Ovary (tissue), 9 donors: ENCODE measurements around the gene CDHR2. TPM values are rescaled to one million over a fixed set of nuclear protein-coding genes. Genes with fewer than 3 reads are reported as not detected.

Source experiments
- DNase-seq, 5 donors: peaks; one replicate each; pipeline ENCODE4 v3.0.0-alpha.2; 2019 to 2020
- H3K27ac ChIP-seq, 2 donors: fragments of 200-600 bp; one replicate each; pipeline versions ENCODE4 v1.5.1 to v1.8.0; 2019 to 2022
- H3K27me3 ChIP-seq: fragments of 200-600 bp; one replicate; pipeline ENCODE4 v1.8.0; 2022
- H3K36me3 ChIP-seq: fragments of 200-600 bp; sonication (generic); one replicate; pipeline ENCODE4 v1.5.1; 2019
- H3K4me1 ChIP-seq: one replicate; pipeline ENCODE4 v1.8.1; 2013; ENCODE audit warnings: mild to moderate bottlenecking, moderate library complexity; ENCODE audit not compliant: insufficient read depth
- H3K4me3 ChIP-seq: fragments of 200-600 bp; sonication (generic); one replicate; pipeline ENCODE4 v1.5.1; 2017
- H3K9me3 ChIP-seq, 2 donors: fragments of 200-600 bp in 1 of 2; sonication (generic) in 1 of 2; one replicate each; pipeline versions ENCODE4 v1.5.1 to v1.8.1; 2013 to 2019; ENCODE audit warnings: mild to moderate bottlenecking in 1 of 2, moderate library complexity in 1 of 2
- EP300 ChIP-seq: sonication (generic); formaldehyde crosslinking; IDR thresholded peaks from one replicate; pipeline ENCODE4 v1.6.1; 2017; ENCODE audit warnings: antibody characterized with exemption
- POLR2A ChIP-seq: fragments of 450-650 bp; IDR thresholded peaks from one replicate; pipeline ENCODE4 v1.6.1; 2017; ENCODE audit warnings: antibody characterized with exemption, mild to moderate bottlenecking, moderate library complexity
- WGBS, 3 donors: extraction: QIAGEN DNeasy Blood & Tissue Kit in 1 of 3; methylation state at CpG; one replicate each; pipeline versions ENCODE4 v1.1.5 to v1.1.7; 2013 to 2017; 5-methylcytosine and 5-hydroxymethylcytosine counted together
- intact Hi-C, 4 donors: fragments of 100-400 bp; cut with DNase I; formaldehyde crosslinking; loops; one replicate each; pipeline versions ENCODE4 v1.11.0 to v1.15.1; 2022 to 2023
- polyA plus RNA-seq, 2 donors: library from polyadenylated mRNA; stranded (reverse); fragments of 200-250 nt in 1 of 2; fragments of 350-450 nt in 1 of 2; fragmentation: Illumina TruSeq in 1 of 2; extraction: RNeasy Lipid Tissue Mini Kit (QIAGEN cat#74804) in 1 of 2; gene quantifications; one replicate each; pipeline ENCODE4 v1.2.3, GENCODE V29; 2013 to 2014
- total RNA-seq, 7 donors: library from RNA; depleted of rRNA in 2 of 7; stranded (reverse); fragments of >200 nt in 2 of 7; fragmentation: NEBNext Ultra II Directional in 3 of 7; extraction: Animal tissue kit (Norgen Biotek cat#: 25700) in 3 of 7; gene quantifications; one replicate each; pipeline versions ENCODE4 v1.1.0 to v1.2.4, GENCODE V29; 2016 to 2023
- TF ChIP-seq, protein P1 (sequence below), 3 donors: fragments of 450-650 bp in 2 of 3; fragments of 200-600 bp in 1 of 3; IDR thresholded peaks; one replicate each; pipeline versions ENCODE4 v1.5.1 to v1.8.0; 2016 to 2022; ENCODE audit warnings: antibody characterized with exemption in 3 of 3, mild to moderate bottlenecking in 1 of 3
- donor health status: DM: no; HTN: no; CAD: no; lungs with moderate emphysema.
- donor health status: DM: no; HTN: no; CAD: no.
- donor health status: Bipolar disorder and iron deficiency.
- donor health status: DM: yes; HTN: yes; CAD: no.
- donor health status: DM: no; HTN: no; CAD: no.
- donor health status: DM: yes; HTN: yes; CAD: no.

The CDHR2 gene
- total and polyA plus RNA-seq, 9 donors: 0.10 to 2.0 (median 0.20) TPM; not detected in 6

DNA sequence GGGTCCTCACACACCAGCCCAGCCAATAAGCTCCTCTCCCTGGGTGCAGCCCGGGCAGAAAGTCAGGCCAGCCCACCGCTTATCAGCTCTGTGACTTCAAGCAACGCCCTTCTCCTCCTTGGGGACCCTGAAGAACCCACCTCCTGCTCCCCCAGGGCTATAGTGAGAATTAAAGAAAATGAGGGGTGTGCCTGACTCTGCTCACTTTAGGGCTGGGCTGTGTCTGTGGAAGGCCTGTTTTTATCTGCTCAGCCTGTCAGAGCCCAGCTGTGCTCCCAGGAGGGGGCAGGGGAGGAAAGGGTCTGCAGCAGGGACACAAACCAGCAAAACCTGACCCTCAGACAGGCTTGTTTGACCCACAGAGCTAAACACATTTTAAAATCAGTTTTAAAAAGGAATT lies 56.9 kb downstream of the CDHR2 start:
- intact Hi-C loops: no loop called here

DNA sequence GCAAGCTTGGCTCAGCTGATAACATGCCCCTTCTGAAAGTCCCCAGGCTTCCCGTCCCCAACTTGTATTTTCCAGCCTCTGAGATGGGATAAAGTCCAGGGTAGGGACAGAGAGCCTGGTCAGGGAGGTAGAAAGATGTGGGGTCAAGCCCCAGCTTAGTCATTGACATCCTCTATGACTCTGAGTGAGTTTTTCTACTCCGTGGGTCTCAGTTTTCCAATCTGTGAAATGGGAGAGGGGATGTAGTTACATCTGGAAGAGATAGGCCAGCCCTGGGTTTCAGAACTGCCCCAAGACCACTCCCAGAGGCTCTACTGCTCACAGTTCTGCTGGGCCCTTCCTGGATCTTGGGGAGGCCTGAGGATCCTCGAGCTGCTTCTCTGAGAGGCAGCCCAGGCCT lies 57.7 kb downstream of the CDHR2 start:
- Histone ChIP-seq H3K4me1 (peaks cover 4% of the 10 kb centered on the region), H3K4me3 (no peak overlapping the region), H3K36me3 (no peaks in the 10 kb centered on the region), H3K27ac (no peak overlapping the region), H3K27me3 (peaks cover 2% of the 10 kb centered on the region), H3K9me3 (no peaks in the 10 kb centered on the region)
- intact Hi-C loops: no loop called here
- no peak for DNase-seq
- 83 to 86% (median 85%) methylated on average over 3 of the region's 3 CpGs for WGBS, 3 donors
- TF ChIP-seq POLR2A (no peak), EP300 (no peak)
- TF ChIP-seq, protein P1, sequence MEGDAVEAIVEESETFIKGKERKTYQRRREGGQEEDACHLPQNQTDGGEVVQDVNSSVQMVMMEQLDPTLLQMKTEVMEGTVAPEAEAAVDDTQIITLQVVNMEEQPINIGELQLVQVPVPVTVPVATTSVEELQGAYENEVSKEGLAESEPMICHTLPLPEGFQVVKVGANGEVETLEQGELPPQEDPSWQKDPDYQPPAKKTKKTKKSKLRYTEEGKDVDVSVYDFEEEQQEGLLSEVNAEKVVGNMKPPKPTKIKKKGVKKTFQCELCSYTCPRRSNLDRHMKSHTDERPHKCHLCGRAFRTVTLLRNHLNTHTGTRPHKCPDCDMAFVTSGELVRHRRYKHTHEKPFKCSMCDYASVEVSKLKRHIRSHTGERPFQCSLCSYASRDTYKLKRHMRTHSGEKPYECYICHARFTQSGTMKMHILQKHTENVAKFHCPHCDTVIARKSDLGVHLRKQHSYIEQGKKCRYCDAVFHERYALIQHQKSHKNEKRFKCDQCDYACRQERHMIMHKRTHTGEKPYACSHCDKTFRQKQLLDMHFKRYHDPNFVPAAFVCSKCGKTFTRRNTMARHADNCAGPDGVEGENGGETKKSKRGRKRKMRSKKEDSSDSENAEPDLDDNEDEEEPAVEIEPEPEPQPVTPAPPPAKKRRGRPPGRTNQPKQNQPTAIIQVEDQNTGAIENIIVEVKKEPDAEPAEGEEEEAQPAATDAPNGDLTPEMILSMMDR (IDR thresholded peaks at IDR 0.05): no peak

More for the DNA sequence above, 56.9 kb downstream of the CDHR2 start:
- Histone ChIP-seq H3K9me3 (no peaks in the 10 kb centered on the region), H3K4me3 (no peak overlapping the region), H3K4me1 (peaks cover 4% of the 10 kb centered on the region), H3K27me3 (peaks cover 2% of the 10 kb centered on the region), H3K27ac (no peak overlapping the region), H3K36me3 (no peaks in the 10 kb centered on the region)
- DNase-seq: no peak
- 36 to 43% (median 37%) methylated on average over 3 of the region's 3 CpGs for WGBS, 3 donors
- TF ChIP-seq EP300 (no peak), POLR2A (no peak)
- TF ChIP-seq, protein P1 (IDR thresholded peaks at IDR 0.05): no peak

DNA sequence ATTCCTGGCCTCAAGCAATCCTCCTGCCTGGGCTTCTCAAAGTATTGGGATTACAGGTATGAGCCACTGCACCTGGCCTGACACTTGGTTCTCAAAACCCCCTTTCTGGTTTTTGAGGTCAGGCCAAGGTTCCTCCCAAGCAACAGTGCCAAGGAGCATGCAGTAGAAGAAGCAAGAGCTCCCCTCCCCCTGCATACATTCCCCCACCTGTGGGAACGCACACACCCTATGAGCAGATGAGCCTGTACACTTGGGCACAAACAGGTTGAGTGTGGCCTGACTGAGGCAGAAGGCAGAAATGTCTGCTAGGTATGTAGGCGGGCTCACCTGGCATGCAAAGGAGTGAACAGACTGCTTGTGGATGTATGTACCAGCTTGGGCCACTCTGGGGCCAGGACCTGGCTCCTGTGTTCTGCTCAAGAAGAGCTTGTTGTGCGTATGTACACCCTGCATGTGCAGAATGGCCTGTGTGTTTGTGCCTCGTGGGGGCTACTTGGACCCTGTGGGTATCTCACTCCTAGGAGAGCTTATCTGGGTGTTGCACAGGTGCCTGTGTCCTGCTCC lies 59.1 kb downstream of the CDHR2 start:
- H3K9me3 ChIP-seq: no peaks in the 10 kb centered on the region
- H3K36me3 ChIP-seq: no peaks in the 10 kb centered on the region
- H3K27me3 ChIP-seq: peaks cover 2% of the 10 kb centered on the region
- DNase-seq: no peak
- H3K4me1 ChIP-seq: peaks cover 4% of the 10 kb centered on the region
- H3K4me3 ChIP-seq: no peak overlapping the region
- intact Hi-C loops: no loop called here
- H3K27ac ChIP-seq: no peak overlapping the region
- TF ChIP-seq POLR2A (no peak), EP300 (no peak)
- TF ChIP-seq, protein P1 (IDR thresholded peaks at IDR 0.05): no peak
- whole genome bisulfite sequencing, 3 donors: 90 to 93% (median 90%) methylated on average over 3 to 4 of the region's 4 CpGs

DNA sequence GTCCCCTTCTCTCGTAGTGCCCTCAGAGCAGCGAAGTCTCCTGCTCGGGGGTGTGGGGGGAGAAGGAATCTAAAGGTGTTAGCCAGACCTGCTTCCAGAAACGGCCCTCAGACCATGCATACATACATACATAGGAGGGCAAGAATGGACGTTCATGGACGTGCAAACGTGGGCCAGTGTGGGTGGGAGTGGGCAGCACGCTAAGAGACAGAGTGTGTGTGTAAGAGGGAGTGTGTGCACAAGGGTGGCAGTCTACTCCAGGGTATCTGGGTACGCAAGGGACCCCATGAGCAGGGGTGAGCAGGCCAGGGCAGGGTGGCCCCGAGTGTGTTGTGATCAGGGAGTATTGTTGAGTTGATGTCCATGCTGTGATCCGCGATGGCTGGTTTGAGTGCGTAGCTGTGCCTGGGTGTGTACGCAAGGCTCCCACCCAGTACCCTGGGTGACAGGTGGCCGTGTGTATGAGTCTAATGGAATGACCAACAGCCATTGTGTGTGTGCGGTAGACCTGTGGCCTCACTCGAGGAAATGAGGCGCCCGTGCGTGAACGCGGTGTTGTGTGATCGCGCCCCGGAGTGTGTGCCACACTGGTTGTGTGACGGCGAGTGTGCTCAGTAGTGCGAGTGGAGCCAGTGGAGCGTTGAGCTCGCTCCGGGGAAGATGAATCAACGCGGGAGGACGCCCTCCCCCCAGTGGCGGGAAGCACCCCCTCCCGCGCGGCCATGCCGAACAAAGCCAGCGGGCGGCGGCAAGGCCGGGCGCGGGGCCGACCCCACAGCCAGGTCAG lies 60.0 kb downstream of the CDHR2 start:
- WGBS, 3 donors: 22 to 32% (median 25%) methylated on average over 39 to 46 of the region's 46 CpGs

More for the DNA sequence above, 60.0 kb downstream of the CDHR2 start:
- peaks cover 4% of the 10 kb centered on the region for H3K4me1 ChIP-seq
- TF ChIP-seq, protein P1 (IDR thresholded peaks at IDR 0.05): no peak
- TF ChIP-seq POLR2A (no peak), EP300 (no peak)
- H3K4me3 ChIP-seq: peak overlapping the region; percentile 11
- H3K27me3 ChIP-seq: peaks cover 2% of the 10 kb centered on the region
- no peaks in the 10 kb centered on the region for H3K36me3 ChIP-seq
- no peaks in the 10 kb centered on the region for H3K9me3 ChIP-seq
- no peak overlapping the region for H3K27ac ChIP-seq
- intact Hi-C loops: no loop called here
- DNase-seq: no peak
